DND-41 (cell line): ENCODE measurements around the gene HSPA12A.
"Not testable (repeated sequence)": the region's sequence is repeated elsewhere in the genome, so short reads cannot be mapped to it uniquely, and the experiment has no call there.

Source experiments
- EZH2 ChIP-seq: IDR thresholded peaks from 3 replicates; pipeline ENCODE4 v1.6.1; 2012; ENCODE audit warnings: borderline replicate concordance, low read depth, mild to moderate bottlenecking, moderate library complexity, low read length, inconsistent platforms; ENCODE audit not compliant: severe bottlenecking
- TF ChIP-seq, protein P1 (sequence below): IDR thresholded peaks from 2 replicates; pipeline ENCODE4 v1.5.1; 2012; ENCODE audit warnings: borderline replicate concordance, low read length, moderate library complexity, mild to moderate bottlenecking; ENCODE audit not compliant: poor library complexity, severe bottlenecking; ENCODE audit errors: extremely low read depth

DNA sequence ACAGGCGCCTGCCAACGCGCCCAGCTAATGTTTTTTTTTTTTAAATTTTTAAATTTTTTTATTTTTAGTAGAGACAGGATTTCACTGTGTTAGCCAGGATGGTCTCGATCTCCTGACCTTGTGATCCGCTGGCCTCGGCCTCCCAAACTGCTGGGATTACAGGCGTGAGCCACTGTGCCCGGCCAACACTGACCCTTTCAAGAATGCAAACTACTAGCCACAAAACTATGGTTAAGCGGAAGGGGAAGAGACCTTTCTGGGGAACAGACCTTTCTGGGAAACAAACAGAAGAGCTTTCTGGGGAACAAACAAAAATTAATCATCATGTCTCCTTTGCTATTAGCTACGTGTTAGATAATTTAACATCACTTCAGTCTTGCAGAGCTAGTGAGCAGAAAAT lies 30.6 kb downstream of the HSPA12A start:
- TF ChIP-seq, protein P1, sequence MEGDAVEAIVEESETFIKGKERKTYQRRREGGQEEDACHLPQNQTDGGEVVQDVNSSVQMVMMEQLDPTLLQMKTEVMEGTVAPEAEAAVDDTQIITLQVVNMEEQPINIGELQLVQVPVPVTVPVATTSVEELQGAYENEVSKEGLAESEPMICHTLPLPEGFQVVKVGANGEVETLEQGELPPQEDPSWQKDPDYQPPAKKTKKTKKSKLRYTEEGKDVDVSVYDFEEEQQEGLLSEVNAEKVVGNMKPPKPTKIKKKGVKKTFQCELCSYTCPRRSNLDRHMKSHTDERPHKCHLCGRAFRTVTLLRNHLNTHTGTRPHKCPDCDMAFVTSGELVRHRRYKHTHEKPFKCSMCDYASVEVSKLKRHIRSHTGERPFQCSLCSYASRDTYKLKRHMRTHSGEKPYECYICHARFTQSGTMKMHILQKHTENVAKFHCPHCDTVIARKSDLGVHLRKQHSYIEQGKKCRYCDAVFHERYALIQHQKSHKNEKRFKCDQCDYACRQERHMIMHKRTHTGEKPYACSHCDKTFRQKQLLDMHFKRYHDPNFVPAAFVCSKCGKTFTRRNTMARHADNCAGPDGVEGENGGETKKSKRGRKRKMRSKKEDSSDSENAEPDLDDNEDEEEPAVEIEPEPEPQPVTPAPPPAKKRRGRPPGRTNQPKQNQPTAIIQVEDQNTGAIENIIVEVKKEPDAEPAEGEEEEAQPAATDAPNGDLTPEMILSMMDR, result not testable (repeated sequence)
- not testable (repeated sequence) for TF ChIP-seq EZH2
